HG03442 (cell line): ENCODE measurements around the gene CCDC172.
"Not testable (repeated sequence)": the region's sequence is repeated elsewhere in the genome, so short reads cannot be mapped to it uniquely, and the experiment has no call there.

Source experiments
- ATAC-seq: cut with Tn5 transposase; IDR thresholded peaks from one replicate; pipeline ENCODE4 v1.9.1; 2021; ENCODE audit warnings: mild to moderate bottlenecking, moderate library complexity; ENCODE audit not compliant: unreplicated experiment

The CCDC172 gene

GRCh38 chr10:116329153-116329552 is 4.9 kb downstream of the CCDC172 start:
- no peak for ATAC-seq

DNA sequence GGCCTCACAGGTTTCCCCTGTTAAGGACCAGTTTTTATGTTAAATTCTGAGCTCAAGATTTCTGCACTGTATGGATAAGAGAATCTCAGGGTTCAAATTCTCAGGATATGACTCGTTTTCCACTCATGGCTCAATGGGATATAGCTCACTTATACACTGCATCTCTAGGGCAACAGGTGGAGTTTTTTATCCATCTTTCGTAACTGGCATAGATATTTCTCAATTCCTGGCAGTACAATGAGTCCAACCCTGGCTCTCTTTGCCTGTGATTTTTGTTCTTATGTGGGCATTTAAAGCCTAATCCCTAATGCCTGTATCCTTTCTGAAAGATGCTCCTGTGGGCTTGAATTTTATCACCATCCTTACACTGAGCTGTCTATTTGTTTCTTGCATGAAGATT is 7.6 kb downstream of the CCDC172 start:
- ATAC-seq: no peak

- ATAC-seq: no peak
Measured at GRCh38 chr10:116336866-116337265, 12.6 kb downstream of the CCDC172 start.

GRCh38 chr10:116352125-116352524 is 27.9 kb downstream of the CCDC172 start:
- no peak for ATAC-seq

DNA sequence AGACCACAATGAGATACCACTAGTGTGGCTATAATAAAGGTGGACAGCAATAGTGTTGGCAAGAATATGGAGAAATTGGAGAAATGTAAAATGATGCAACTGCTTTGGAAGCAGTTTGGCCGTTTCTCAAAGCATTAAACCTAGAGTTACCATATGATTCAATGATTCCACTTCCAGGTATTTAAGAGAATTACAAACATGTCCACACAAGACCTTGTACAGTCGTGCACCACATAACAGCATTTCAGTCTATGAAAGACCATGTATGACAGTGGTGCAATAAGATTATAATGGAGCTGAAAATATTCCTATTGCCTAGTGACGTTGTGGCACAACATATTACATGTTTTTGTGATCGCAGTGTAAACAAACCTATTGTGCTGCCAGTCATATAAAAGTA is 29.6 kb downstream of the CCDC172 start:
- ATAC-seq: no peak

DNA sequence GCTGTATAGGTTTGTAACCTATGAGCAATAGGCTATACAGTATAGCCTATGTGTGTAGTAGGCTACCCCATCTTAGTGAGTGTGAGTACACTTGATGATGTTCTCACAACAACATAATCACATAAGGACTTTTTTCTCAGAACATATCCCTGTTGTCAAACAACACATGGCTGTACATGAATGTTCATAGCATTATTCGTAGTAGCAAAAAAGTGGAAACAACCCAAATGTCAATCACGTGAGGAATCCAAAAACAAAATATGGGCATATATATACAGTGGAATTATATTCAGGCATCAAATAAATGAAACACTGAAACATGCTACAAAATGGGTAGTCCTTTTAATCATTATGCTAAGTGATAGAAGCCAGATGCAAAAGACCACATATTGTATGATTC is 31.1 kb downstream of the CCDC172 start:
- no peak for ATAC-seq

- no peak for ATAC-seq
Measured at GRCh38 chr10:116356833-116357232, 32.6 kb downstream of the CCDC172 start.

GRCh38 chr10:116364868-116365267 is 40.6 kb downstream of the CCDC172 start:
- ATAC-seq: no peak

- ATAC-seq: no peak
Measured at GRCh38 chr10:116371737-116372136, 47.5 kb downstream of the CCDC172 start.

DNA sequence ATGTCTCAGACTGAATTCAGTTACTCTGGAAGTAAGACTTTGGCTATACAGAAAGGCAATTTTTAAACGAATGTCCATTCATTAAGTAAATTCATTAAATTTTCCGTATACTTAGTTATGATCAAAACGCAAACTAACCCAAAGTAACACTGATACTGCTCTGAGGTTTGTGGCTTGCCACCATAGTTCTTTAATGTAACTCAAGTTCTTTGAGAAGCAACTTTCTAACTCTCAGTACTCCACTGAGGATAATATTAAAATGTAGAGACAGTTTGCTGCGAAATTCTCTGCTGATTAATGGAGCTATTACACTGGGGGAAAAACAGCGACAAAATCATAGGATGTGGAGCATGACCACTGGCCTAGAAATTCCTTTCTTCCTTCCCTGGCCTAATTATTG is 58.0 kb downstream of the CCDC172 start:
- no peak for ATAC-seq

DNA sequence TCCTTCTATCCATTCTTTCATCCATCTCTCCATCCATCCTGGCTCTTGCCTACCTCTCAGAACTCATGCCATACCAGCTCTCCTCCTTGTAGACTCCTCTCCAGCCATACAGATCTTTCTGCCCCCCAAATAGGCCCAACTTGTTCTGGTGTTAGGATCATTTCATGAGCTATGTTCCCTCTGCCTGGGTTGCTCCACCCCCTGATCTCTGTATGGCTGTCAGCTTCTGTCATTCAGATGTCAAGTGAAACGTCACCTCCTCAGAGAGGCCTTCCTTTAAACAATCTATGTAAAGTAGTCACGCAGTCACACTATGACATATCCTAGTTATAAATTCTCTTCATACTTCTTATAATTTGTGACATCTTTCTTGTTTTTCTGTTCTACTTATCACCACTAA is 61.1 kb downstream of the CCDC172 start:
- no peak for ATAC-seq

DNA sequence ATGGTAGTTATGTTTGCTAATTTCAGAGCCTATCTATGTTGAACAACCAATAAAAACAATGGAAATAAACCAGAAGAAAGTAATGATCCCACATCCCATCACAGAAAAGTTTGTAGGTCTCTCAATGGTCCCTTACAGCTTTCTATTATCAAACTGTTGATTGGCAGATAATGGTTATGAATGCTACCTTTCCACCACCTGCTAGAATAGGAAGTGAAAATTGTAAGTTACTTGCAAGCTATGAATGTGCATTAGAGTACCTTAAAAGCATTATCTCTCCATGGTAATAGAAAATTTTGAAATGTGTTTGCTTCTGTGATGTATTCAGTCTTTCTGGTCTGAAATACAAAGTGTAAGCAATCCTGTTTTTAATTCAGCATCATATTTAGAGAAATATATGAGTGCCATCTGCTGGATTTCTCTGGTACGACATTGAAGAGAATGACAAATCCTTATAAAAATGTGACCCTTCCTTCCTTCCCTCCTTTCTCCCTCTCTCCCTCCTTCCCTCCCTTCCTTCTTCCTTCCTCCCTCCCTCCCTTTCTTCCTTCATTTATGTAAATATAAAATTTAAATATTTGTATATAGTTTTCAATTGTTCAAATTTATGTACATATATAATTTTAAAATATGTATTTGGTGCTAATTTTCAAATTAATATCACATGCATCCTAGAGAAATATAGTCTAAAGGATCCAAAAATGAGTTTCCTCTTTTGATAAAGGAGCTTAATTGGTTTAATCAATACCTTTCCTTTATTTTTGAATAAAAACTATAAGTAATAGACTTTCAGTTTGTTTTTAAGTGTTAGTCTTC is 62.0 kb downstream of the CCDC172 start:
- ATAC-seq: peak; percentile 43

DNA sequence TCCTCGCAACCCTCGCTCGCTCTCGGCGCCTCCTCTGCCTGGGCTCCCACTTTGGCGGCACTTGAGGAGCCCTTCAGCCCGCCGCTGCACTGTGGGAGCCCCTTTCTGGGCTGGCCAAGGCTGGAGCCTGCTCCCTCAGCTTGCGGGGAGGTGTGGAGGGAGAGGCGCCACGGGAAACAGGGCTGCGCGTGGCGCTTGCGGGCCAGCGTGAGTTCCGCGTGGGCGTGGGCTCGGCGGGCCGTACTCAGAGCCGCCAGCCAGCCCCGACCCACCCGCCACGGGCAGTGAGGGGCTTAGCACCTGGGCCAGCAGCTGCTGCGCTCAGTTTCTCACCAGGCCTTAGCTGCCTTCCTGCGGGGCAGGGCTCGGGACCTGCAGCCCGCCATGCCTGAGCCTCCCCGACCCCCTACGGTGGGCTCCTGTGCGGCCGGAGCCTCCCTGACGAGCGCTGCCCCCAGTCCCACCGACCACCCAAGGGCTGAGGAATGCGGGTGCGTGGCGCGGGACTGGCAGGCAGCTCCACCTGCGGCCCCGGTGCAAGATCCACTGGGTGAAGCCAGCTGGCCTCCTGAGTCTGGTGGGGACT is 69.1 kb downstream of the CCDC172 start:
- not testable (repeated sequence) for ATAC-seq

DNA sequence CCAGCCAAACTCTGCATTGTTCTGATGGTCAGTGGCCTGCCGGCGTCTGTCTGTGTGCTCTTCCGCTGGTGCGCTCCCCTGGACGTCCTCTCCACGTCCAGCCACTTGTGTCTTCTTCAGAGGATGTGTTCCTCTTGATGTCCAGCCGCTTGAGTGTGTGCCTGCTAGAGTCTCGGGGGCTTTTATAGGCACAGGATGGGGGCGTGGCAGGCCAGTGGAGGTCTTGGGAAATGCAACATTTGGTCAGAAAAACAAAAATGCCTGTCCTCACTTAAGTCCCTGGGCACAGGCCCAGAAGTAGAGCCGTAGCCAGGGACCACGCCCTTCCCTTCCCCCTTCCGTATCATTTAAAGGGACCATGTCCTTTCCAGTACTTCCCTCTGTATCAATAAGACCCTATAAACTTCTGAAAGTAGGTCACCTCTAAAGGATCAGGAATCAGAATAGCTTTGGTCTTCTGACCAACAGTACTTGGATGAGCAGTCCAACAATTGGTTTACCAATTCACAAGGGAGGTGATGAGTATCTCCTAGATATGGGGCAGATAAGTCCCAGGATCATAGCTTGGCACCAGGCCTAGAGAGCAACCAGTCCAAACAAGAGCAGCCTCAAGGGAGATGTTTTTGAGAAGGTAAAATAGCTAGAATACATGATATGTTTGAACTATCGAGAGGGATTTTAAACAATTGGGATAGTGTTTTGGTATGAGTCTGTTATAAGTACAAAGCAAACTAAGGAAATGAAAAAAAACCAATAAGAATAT is 71.2 kb downstream of the CCDC172 start:
- ATAC-seq: no peak

GRCh38 chr10:116398224-116398623 is 74.0 kb downstream of the CCDC172 start:
- no peak for ATAC-seq

- ATAC-seq: no peak
Measured at GRCh38 chr10:116402858-116403257, 78.6 kb downstream of the CCDC172 start.

- ATAC-seq: no peak
Measured at GRCh38 chr10:116403740-116404250, 79.5 kb downstream of the CCDC172 start.

DNA sequence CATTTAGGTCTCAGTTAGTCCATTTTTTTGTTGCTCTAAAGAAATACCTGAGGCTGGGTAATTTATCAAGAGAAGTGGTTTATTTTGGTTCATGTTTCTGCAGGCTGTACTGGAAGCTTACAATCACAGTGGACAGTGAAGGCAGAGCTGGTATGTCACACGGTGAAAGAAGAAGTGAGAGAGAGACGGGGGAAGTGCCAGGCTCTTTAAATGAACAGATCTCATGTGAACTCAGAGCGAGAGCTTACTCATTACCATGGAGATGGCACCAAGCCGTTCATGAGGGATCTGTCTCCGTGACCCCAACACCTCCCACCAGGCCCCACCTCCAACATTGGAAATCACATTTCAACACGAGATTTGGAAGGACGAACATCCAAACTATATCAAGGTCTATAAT is 84.5 kb downstream of the CCDC172 start:
- ATAC-seq: peak; percentile 88

DNA sequence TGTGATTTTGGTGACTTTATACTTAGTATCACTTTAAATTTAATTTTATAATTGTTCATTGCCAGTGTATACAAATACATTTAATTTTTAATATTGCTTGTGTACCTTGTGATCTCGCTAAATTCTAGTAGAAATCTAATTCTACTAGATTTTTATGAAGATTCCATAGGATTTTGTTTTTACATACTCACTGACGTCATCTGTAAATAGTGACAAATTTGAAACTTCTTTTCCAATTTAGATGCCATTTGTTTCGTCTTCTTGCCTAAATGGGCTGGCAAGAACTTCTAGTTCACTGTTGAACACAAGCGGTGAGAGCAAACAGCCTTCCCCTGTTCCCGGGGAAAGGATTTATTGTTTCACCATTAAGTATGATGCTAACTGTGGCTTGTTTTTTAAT is 86.1 kb downstream of the CCDC172 start:
- ATAC-seq: no peak

DNA sequence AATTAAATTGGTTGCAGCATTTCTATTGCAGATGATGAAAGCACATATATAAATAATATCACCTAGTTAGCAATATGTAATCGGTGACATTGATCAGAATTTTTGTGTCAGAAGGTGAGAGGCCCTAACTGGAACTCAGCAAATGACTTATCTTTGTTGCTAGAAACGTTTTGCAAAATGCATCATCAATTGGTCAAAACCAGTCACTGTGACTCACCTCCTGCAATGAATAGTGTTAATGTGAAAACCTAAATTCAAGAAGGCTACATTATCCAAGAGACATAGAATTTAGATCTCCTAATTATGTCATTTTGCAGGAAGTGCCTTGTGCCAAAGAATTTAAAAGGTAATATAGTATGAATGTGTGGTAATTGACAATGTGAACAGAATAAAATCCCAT is 93.6 kb downstream of the CCDC172 start:
- no peak for ATAC-seq

GRCh38 chr10:116418389-116418788 is 94.1 kb downstream of the CCDC172 start:
- ATAC-seq: no peak

DNA sequence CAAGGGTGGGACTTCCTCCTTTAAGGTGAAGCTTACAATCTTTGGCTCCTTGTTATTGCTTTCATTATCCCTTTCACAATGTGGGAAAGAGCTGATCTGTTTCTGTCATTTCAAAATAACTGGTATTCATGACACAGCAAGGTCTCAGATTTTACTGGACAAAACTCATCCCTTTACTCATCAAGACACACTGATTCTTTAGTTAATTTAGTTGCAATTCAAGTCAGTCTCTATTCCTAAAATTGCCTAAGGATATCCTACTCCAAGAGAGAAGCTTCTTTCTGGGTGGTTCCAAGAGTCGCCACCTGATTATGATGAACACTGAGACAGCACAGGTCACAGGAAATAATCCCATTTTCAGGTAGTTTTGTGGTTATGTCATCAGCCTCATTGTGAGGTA is 97.6 kb downstream of the CCDC172 start:
- no peak for ATAC-seq
